Measurements from ENCODE around the gene LCE1E. TPM values are rescaled to one million over a fixed set of nuclear protein-coding genes. Genes with fewer than 3 reads are reported as not detected.

Gene LCE1E
- total RNA-seq, 1 experiment from 2014 or later, result not detected

- Histone ChIP-seq H3K36me3 (ENCODE audit: control insufficient read depth, insufficient read depth, low read length) (no peaks in the 10 kb centered on the region), H3K27ac (ENCODE audit: low read length) (no peak overlapping the region), H3K27me3 (ENCODE audit: control insufficient read depth, insufficient read depth, low read length) (no peaks in the 10 kb centered on the region), H3K9me3 (ENCODE audit: control insufficient read depth, insufficient read depth, low read depth, low read length) (no peaks in the 10 kb centered on the region), H3K4me3 (ENCODE audit: low read depth in 2 of 2, low read length in 2 of 2) (no peak overlapping the region), H3K4me1 (ENCODE audit: control insufficient read depth, insufficient read depth, low read length) (no peaks in the 10 kb centered on the region)
- BruUV-seq (replicated peaks), result no TSS peak
- in situ Hi-C loops (cut with HindIII; ENCODE audit: low pct_unique_long_range_greater_than_20kb, low sequenced_read_pairs) (no loop called here), intact Hi-C loops (cut with micrococcal nuclease; ENCODE audit: unreplicated experiment) (no loop called here)
- ATAC-seq (no peak), DNase-seq (ENCODE audit: low read depth, low spot score) (no peak)
- POLR2A ChIA-PET, result interaction anchor here (0.6 kb wide), 1 partner anchor 1607 kb away, joined by 5 read pairs; no protein-coding TSS in a partner anchor
- TF ChIP-seq SIN3A (IDR thresholded peaks at IDR 0.05; ENCODE audit: borderline replicate concordance, insufficient read depth, low read depth, low read length), result no peak
- TF ChIP-seq, protein P1, sequence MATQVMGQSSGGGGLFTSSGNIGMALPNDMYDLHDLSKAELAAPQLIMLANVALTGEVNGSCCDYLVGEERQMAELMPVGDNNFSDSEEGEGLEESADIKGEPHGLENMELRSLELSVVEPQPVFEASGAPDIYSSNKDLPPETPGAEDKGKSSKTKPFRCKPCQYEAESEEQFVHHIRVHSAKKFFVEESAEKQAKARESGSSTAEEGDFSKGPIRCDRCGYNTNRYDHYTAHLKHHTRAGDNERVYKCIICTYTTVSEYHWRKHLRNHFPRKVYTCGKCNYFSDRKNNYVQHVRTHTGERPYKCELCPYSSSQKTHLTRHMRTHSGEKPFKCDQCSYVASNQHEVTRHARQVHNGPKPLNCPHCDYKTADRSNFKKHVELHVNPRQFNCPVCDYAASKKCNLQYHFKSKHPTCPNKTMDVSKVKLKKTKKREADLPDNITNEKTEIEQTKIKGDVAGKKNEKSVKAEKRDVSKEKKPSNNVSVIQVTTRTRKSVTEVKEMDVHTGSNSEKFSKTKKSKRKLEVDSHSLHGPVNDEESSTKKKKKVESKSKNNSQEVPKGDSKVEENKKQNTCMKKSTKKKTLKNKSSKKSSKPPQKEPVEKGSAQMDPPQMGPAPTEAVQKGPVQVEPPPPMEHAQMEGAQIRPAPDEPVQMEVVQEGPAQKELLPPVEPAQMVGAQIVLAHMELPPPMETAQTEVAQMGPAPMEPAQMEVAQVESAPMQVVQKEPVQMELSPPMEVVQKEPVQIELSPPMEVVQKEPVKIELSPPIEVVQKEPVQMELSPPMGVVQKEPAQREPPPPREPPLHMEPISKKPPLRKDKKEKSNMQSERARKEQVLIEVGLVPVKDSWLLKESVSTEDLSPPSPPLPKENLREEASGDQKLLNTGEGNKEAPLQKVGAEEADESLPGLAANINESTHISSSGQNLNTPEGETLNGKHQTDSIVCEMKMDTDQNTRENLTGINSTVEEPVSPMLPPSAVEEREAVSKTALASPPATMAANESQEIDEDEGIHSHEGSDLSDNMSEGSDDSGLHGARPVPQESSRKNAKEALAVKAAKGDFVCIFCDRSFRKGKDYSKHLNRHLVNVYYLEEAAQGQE (IDR thresholded peaks at IDR 0.05; ENCODE audit: insufficient read depth in 1 of 2, low read depth in 2 of 2, low read length in 1 of 2), result no peak
- no peak for TF ChIP-seq CTCF (IDR thresholded peaks at IDR 0.05)
- TF ChIP-seq POLR2AphosphoS5 (IDR thresholded peaks at IDR 0.05; ENCODE audit: low read depth, low read length), result no peak
- no peak for TF ChIP-seq TCF7L2 (IDR thresholded peaks at IDR 0.05; ENCODE audit: low read depth, low read length)
- CTCF ChIA-PET, result no interaction called here
These were observed 29.2 kb upstream of the LCE1E start for GRCh38 chr1:152756872-152757271.

DNA sequence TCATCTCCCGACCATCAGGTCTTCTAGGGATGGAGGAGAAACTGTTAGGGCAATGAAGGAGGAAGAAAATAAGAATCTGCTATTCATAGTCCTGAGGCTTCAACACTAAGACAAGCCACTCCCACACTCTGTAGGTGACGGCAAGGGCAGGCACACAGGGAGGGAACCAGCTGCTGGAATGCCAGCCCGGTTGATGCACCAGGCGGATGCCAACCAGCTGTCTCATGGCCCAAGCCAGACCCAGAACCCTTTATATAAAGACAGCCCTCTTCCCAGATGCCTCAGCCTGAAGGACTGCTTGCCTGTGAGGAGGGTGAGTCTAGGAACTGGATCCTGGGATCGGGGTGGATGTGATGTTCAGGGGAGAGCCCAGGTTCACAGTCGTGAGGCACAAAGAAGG is 28.3 kb upstream of the LCE1E start, which contains the start of gene KPRP:
Gene KPRP, plus strand, starts transcription at position 279 of the 400 bp plus-strand sequence. CDS start 1,564 bp downstream, outside the sequence.
- BruUV-seq (replicated peaks), result no TSS peak
- no peak for TF ChIP-seq POLR2AphosphoS5 (IDR thresholded peaks at IDR 0.05; ENCODE audit: low read depth, low read length)

DNA sequence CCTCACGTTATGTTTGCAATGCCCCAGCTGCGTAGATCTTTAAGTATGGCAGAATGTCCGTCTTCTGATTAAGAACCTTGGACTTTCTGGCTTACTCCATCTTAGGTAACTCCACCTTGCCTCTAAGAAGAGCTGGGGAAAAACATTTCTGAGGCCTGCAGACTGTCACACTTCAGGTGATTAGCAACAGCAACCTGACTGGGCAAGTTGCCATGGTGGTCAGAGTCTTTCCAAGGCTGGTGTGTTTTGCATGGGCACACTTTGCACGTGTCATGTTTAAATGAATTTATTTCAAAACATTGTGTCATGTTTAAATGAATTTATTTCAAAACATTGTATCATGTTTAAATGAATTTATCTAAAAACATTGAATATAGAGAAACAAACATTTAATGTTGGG is 27.4 kb upstream of the LCE1E start:
- intact Hi-C loops (cut with micrococcal nuclease; ENCODE audit: unreplicated experiment) (no loop called here), in situ Hi-C loops (cut with HindIII; ENCODE audit: low pct_unique_long_range_greater_than_20kb, low sequenced_read_pairs) (no loop called here)
- no peaks in the 10 kb centered on the region for H3K27me3 ChIP-seq (ENCODE audit: control insufficient read depth, insufficient read depth, low read length)
- H3K9me3 ChIP-seq (ENCODE audit: control insufficient read depth, insufficient read depth, low read depth, low read length), result no peaks in the 10 kb centered on the region
- ChIA-PET POLR2A (no interaction called here), CTCF (no interaction called here)
- H3K4me1 ChIP-seq (ENCODE audit: control insufficient read depth, insufficient read depth, low read length), result no peaks in the 10 kb centered on the region
- TF ChIP-seq SIN3A (IDR thresholded peaks at IDR 0.05; ENCODE audit: borderline replicate concordance, insufficient read depth, low read depth, low read length) (no peak), POLR2AphosphoS5 (IDR thresholded peaks at IDR 0.05; ENCODE audit: low read depth, low read length) (no peak)
- TF ChIP-seq, protein P1 (IDR thresholded peaks at IDR 0.05; ENCODE audit: insufficient read depth in 1 of 2, low read depth in 2 of 2, low read length in 1 of 2), result no peak
- DNase-seq (ENCODE audit: low read depth, low spot score) (no peak), ATAC-seq (no peak)
- no TSS peak for BruUV-seq (replicated peaks)
- no peak overlapping the region for H3K27ac ChIP-seq (ENCODE audit: low read length)
- no peak overlapping the region for H3K4me3 ChIP-seq (ENCODE audit: low read depth in 2 of 2, low read length in 2 of 2)
- no peaks in the 10 kb centered on the region for H3K36me3 ChIP-seq (ENCODE audit: control insufficient read depth, insufficient read depth, low read length)

More for the DNA sequence above, 28.3 kb upstream of the LCE1E start, which contains the start of gene KPRP:
- H3K27me3 ChIP-seq (ENCODE audit: control insufficient read depth, insufficient read depth, low read length), result no peaks in the 10 kb centered on the region
- H3K4me3 ChIP-seq (ENCODE audit: low read depth in 2 of 2, low read length in 2 of 2), result no peak within 1 kb of the TSS
- no peak for DNase-seq (ENCODE audit: low read depth, low spot score)
- no peak within 1 kb of the TSS for H3K27ac ChIP-seq (ENCODE audit: low read length)
- intact Hi-C loops (cut with micrococcal nuclease; ENCODE audit: unreplicated experiment) (no loop called here), in situ Hi-C loops (cut with HindIII; ENCODE audit: low pct_unique_long_range_greater_than_20kb, low sequenced_read_pairs) (no loop called here)
- ATAC-seq, result no peak
- no peaks in the 10 kb centered on the region for H3K36me3 ChIP-seq (ENCODE audit: control insufficient read depth, insufficient read depth, low read length)
- ChIA-PET CTCF (no interaction called here), POLR2A (no interaction called here)
- no peaks in the 10 kb centered on the region for H3K9me3 ChIP-seq (ENCODE audit: control insufficient read depth, insufficient read depth, low read depth, low read length)
- no peaks in the 10 kb centered on the region for H3K4me1 ChIP-seq (ENCODE audit: control insufficient read depth, insufficient read depth, low read length)

All from Panc1 (cell line).